Endothelial cell of umbilical vein (primary cell): ENCODE results near the gene FAM20A. TPM values are rescaled to one million over a fixed set of nuclear protein-coding genes. Genes with fewer than 3 reads are reported as not detected.
"Not testable (repeated sequence)": the region's sequence is repeated elsewhere in the genome, so short reads cannot be mapped to it uniquely, and the experiment has no call there.

Experiments used
- BruUV-seq: library from RNA; stranded (reverse); fragments of 400-500 nt; replicated peaks from 2 replicates; lab custom pipeline; 2021; lab: Mats Ljungman, UMichigan
- CTCF ChIA-PET: fragments of 300-600, 350-600 bp; sonication (Branson Sonifier 250); formaldehyde crosslinking; loops from one replicate; lab custom pipeline; 2021; ENCODE audit warnings: antibody characterized with exemption, inconsistent platforms; lab: Charles Lee
- POLR2A ChIA-PET: fragments of 300-600, 350-600 bp; sonication (Branson Sonifier 250); formaldehyde crosslinking; loops from one replicate; lab custom pipeline; 2021; ENCODE audit warnings: antibody characterized with exemption, inconsistent platforms; lab: Charles Lee
- DNase-seq: peaks from one replicate; pipeline ENCODE4 v3.0.0-alpha.2; 2011; ENCODE audit warnings: low read depth, low spot score
- FAIRE-seq: peaks from 2 replicates; lab custom pipeline; 2011; peaks lifted over from hg19 to GRCh38; lab: Jason Lieb, UNC
- H2AFZ ChIP-seq: 2 replicates; pipeline ENCODE4 v1.6.0; 2012; ENCODE audit warnings: low read depth, low read length, control low read depth, inconsistent platforms
- H3K27ac ChIP-seq: 2 replicates; pipeline ENCODE4 v1.5.1; 2011; ENCODE audit warnings: low read depth, mild to moderate bottlenecking, control low read depth, low read length, moderate library complexity; ENCODE audit not compliant: insufficient read depth
- H3K27me3 ChIP-seq, 2 experiments: 2 replicates each; pipeline versions ENCODE4 v1.6.0 to v1.6.1; 2011; ENCODE audit warnings: low read length in 2 of 2, mixed read lengths in 1 of 2; ENCODE audit not compliant: control insufficient read depth in 2 of 2, insufficient read depth in 2 of 2
- H3K36me3 ChIP-seq, 2 experiments: 2 replicates in 1 of 2; 3 replicates in 1 of 2; pipeline ENCODE4 v1.5.1; 2011; ENCODE audit warnings: low read length in 2 of 2, mild to moderate bottlenecking in 1 of 2, moderate library complexity in 1 of 2; ENCODE audit not compliant: control insufficient read depth in 2 of 2, insufficient read depth in 2 of 2; ENCODE audit errors: extremely low read depth in 1 of 2
- H3K4me1 ChIP-seq: 3 replicates; pipeline ENCODE4 v1.5.1; 2011; ENCODE audit warnings: mild to moderate bottlenecking, low read length; ENCODE audit not compliant: control insufficient read depth, insufficient read depth; ENCODE audit errors: extremely low read depth
- H3K4me2 ChIP-seq: 2 replicates; pipeline ENCODE4 v1.6.1; 2011; ENCODE audit warnings: low read length, control low read depth, mixed read lengths; ENCODE audit not compliant: insufficient read depth
- H3K4me3 ChIP-seq, 3 experiments: fragments of 200-600 bp in 1 of 3; sonication (generic), shearing (Covaris generic) in 1 of 3; replicated peaks in 1 of 3; 2 replicates each; pipeline ENCODE4 v1.5.1; 2011 to 2016; ENCODE audit warnings: control low read depth in 3 of 3, low read length in 3 of 3, mild to moderate bottlenecking in 2 of 3, inconsistent platforms in 1 of 3, low read depth in 1 of 3, moderate library complexity in 1 of 3; ENCODE audit not compliant: insufficient read depth in 1 of 3
- H3K79me2 ChIP-seq: 2 replicates; pipeline ENCODE4 v1.6.0; 2012; ENCODE audit warnings: low read length, inconsistent platforms; ENCODE audit not compliant: control insufficient read depth, insufficient read depth
- H3K9ac ChIP-seq: replicated peaks from 2 replicates; pipeline ENCODE3; 2011; ENCODE audit warnings: low read length, control low read depth; ENCODE audit not compliant: insufficient read depth; ENCODE audit errors: extremely low read depth
- H3K9me1 ChIP-seq: replicated peaks from 3 replicates; pipeline ENCODE4 v1.6.0; 2011; ENCODE audit warnings: mild to moderate bottlenecking, low read length; ENCODE audit not compliant: control insufficient read depth, insufficient read depth; ENCODE audit errors: extremely low read depth
- H3K9me3 ChIP-seq: replicated peaks from 2 replicates; pipeline ENCODE4 v1.5.1; 2012; ENCODE audit warnings: low read length, inconsistent platforms; ENCODE audit not compliant: control insufficient read depth, insufficient read depth
- H4K20me1 ChIP-seq: replicated peaks from 2 replicates; pipeline ENCODE3; 2011; ENCODE audit warnings: mild to moderate bottlenecking, low read length; ENCODE audit not compliant: control insufficient read depth, insufficient read depth; ENCODE audit errors: extremely low read depth
- EZH2 ChIP-seq: IDR thresholded peaks from 2 replicates; pipeline ENCODE4 v1.6.1; 2012; ENCODE audit warnings: borderline replicate concordance, low read depth, mild to moderate bottlenecking, moderate library complexity, low read length, inconsistent platforms; ENCODE audit not compliant: severe bottlenecking
- FOS ChIP-seq: IDR thresholded peaks from 2 replicates; pipeline ENCODE4 v1.6.1; 2011; ENCODE audit warnings: mild to moderate bottlenecking, low read length, moderate library complexity, borderline replicate concordance; ENCODE audit not compliant: insufficient read depth
- GATA2 ChIP-seq: IDR thresholded peaks from 2 replicates; pipeline ENCODE4 v1.7.0; 2011; ENCODE audit warnings: low read depth, mild to moderate bottlenecking, moderate library complexity, mixed read lengths, low read length; ENCODE audit not compliant: insufficient read length, insufficient read depth
- JUN ChIP-seq: IDR thresholded peaks from 2 replicates; pipeline ENCODE4 v1.6.1; 2011; ENCODE audit warnings: borderline replicate concordance, low read depth; ENCODE audit not compliant: insufficient read length, insufficient read depth
- MYC ChIP-seq: IDR thresholded peaks from one replicate; pipeline ENCODE4 v1.6.1; 2011; ENCODE audit warnings: mild to moderate bottlenecking, low read depth, low read length
- POLR2A ChIP-seq: IDR thresholded peaks from 2 replicates; pipeline ENCODE4 v1.6.1; 2012; ENCODE audit warnings: low read depth, mild to moderate bottlenecking, control low read depth, low read length
- POLR2AphosphoS5 ChIP-seq: IDR thresholded peaks from 2 replicates; pipeline ENCODE4 v1.6.1; 2012; ENCODE audit warnings: low read depth, mild to moderate bottlenecking, control low read depth, low read length, moderate library complexity; ENCODE audit not compliant: insufficient read depth
- dilution Hi-C: fragments of 300-500 bp; cut with MboI; formaldehyde crosslinking; loops from one replicate; pipeline ENCODE4 v1.15.0; 2019; ENCODE audit warnings: low sequenced_read_pairs; ENCODE audit not compliant: extremely low pct_ligation_motif_present
- intact Hi-C: fragments of 100-400 bp; cut with micrococcal nuclease; formaldehyde crosslinking; loops from one replicate; pipeline ENCODE4 v1.10.0; 2022
- polyA plus RNA-seq, 4 experiments: library from polyadenylated mRNA; depleted of rRNA in 3 of 4; stranded (reverse) in 3 of 4; unstranded in 1 of 4; fragments of >200 nt; gene quantifications; 2 replicates each; pipeline versions ENCODE4 v1.2.1 to v1.2.3, GENCODE V29; 2011 to 2012; ENCODE audit warnings: missing spikeins in 1 of 4
- total RNA-seq: library from RNA; stranded (reverse); gene quantifications from 2 replicates; pipeline ENCODE4 v1.2.3, GENCODE V29; 2021
- TF ChIP-seq, protein P1 (sequence below), 2 donors: IDR thresholded peaks; 1 replicate in 1 of 2; 2 replicates in 1 of 2; pipeline ENCODE4 v1.5.1; 2011; ENCODE audit warnings: low read length in 2 of 2, mild to moderate bottlenecking in 2 of 2, moderate library complexity in 2 of 2, control low read depth in 1 of 2, inconsistent platforms in 1 of 2, low read depth in 1 of 2; ENCODE audit not compliant: insufficient read depth in 1 of 2; ENCODE audit errors: extremely low read depth in 1 of 2
- TF ChIP-seq, protein P2 (sequence below): IDR thresholded peaks from 2 replicates; pipeline ENCODE4 v1.6.1; 2011; ENCODE audit not compliant: insufficient read depth, insufficient read length

The FAM20A gene
- total and polyA plus RNA-seq, 2 donors (not counting 3 experiments of a cell fraction or from before 2014, with no cell fraction given), result not detected

DNA sequence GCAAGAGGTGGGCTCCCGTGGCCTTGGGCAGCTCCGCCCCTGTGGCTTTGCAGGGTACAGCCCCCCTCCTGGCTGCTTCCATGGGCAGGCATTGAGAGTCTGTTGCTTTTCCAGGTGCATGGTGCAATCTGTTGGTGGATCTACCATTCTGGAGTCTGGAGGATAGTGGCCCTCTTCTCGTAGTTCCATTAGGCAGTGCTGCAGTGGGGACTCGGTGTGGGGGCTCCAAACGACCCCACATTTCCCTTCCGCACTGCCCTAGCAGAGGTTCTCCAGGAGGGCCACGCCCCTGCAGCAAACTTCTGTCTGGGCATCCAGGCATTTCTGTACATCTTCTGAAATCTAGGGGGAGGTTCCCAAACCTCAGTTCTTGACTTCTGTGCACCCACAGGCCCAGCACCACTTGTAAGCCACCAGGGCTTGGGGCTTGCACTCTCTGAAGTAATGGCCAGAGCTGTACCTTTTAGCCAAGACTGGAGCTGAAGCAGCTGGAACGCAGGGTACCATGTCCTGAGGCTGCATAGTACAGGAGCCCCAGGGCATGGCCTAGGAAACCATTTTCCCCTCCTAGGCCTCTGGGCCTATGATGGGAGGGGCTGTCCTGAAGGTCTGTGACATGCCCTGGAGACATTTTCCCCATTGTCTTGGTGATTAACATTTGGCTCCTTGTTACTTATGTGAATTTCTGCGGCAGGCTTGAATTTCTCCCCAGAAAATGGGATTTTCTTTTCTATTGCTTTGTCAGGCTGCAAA, 82.9 kb downstream of the FAM20A start:
- no peak overlapping the region for H3K4me2 ChIP-seq
- H3K9ac ChIP-seq, result no peak overlapping the region
- TF ChIP-seq EZH2 (no peak), JUN (no peak), FOS (no peak), POLR2A (no peak), GATA2 (no peak), POLR2AphosphoS5 (no peak), MYC (no peak)
- TF ChIP-seq, protein P1, sequence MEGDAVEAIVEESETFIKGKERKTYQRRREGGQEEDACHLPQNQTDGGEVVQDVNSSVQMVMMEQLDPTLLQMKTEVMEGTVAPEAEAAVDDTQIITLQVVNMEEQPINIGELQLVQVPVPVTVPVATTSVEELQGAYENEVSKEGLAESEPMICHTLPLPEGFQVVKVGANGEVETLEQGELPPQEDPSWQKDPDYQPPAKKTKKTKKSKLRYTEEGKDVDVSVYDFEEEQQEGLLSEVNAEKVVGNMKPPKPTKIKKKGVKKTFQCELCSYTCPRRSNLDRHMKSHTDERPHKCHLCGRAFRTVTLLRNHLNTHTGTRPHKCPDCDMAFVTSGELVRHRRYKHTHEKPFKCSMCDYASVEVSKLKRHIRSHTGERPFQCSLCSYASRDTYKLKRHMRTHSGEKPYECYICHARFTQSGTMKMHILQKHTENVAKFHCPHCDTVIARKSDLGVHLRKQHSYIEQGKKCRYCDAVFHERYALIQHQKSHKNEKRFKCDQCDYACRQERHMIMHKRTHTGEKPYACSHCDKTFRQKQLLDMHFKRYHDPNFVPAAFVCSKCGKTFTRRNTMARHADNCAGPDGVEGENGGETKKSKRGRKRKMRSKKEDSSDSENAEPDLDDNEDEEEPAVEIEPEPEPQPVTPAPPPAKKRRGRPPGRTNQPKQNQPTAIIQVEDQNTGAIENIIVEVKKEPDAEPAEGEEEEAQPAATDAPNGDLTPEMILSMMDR (IDR thresholded peaks at IDR 0.05; ENCODE audit: extremely low read depth in 1 of 2, insufficient read depth in 1 of 2, low read depth in 1 of 2, low read length in 2 of 2), result no peak
- TF ChIP-seq, protein P2, sequence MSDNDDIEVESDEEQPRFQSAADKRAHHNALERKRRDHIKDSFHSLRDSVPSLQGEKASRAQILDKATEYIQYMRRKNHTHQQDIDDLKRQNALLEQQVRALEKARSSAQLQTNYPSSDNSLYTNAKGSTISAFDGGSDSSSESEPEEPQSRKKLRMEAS, result no peak
- CTCF ChIA-PET, result no interaction called here
- dilution Hi-C loops, result no loop called here
- no peaks in the 10 kb centered on the region for H3K27me3 ChIP-seq
- H3K9me3 ChIP-seq, result no peaks in the 10 kb centered on the region
- peaks cover 87% of the 10 kb centered on the region for H3K79me2 ChIP-seq
- no peaks in the 10 kb centered on the region for H3K9me1 ChIP-seq
- H3K27ac ChIP-seq, result no peak overlapping the region
- POLR2A ChIA-PET, result no interaction called here
- no TSS peak for BruUV-seq
- peaks cover 3% of the 10 kb centered on the region for H4K20me1 ChIP-seq
- H2AFZ ChIP-seq, result no peak overlapping the region
- H3K4me1 ChIP-seq, result peaks cover 14% of the 10 kb centered on the region
- no peak for DNase-seq
- H3K4me3 ChIP-seq, result no peak overlapping the region
- FAIRE-seq, result no peak
- peaks cover 9 to 17% of the 10 kb centered on the region in 2 experiments for H3K36me3 ChIP-seq
- intact Hi-C loops, result no loop called here

DNA sequence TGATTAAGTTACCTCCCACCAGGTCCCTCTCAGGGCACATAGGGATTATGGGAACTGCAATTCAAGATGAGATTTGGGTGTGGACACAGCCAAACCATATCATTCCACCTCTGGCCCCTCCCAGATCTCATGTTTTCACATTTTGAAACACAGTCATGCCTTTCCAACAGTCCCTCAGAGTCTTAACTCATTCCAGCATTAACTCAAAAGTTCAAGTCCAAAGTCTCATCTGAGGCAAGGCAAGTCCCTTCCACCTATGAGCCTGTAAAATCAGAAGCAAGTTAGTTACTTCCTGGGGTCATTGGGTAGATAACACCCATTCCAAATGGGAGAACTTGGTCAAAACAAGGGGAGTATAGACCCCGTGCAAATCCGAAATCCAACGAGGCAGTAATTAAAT, 83.6 kb downstream of the FAM20A start:
- H3K9ac ChIP-seq, H2AFZ ChIP-seq, H3K27me3 ChIP-seq, intact Hi-C loops, POLR2A ChIA-PET, FAIRE-seq, H3K27ac ChIP-seq, H3K9me3 ChIP-seq, H3K4me3 ChIP-seq, H4K20me1 ChIP-seq, CTCF ChIA-PET, DNase-seq, H3K9me1 ChIP-seq, BruUV-seq, H3K4me2 ChIP-seq, dilution Hi-C loops: not testable (repeated sequence)
- Histone ChIP-seq H3K36me3 (peaks cover 9 to 17% of the 10 kb centered on the region in 2 experiments), H3K79me2 (peaks cover 91% of the 10 kb centered on the region), H3K4me1 (peaks cover 14% of the 10 kb centered on the region)
